CD4-positive, alpha-beta T cell (primary cell): ENCODE data around the gene KIF27. TPM values are rescaled to one million over a fixed set of nuclear protein-coding genes. Genes with fewer than 3 reads are reported as not detected.
"Not testable (repeated sequence)": the region's sequence is repeated elsewhere in the genome, so short reads cannot be mapped to it uniquely, and the experiment has no call there.

ENCODE experiments used
- ATAC-seq: fragments of 200-7000 bp; cut with Tn5 transposase; one replicate; pipeline ENCODE4 v1.10.0; 2022; ENCODE audit warnings: mild to moderate bottlenecking; ENCODE audit not compliant: poor library complexity
- CTCF ChIA-PET: fragments of 350-600 bp; sonication (Branson Sonifier 250); formaldehyde crosslinking; loops from one replicate; lab custom pipeline; 2021; ENCODE audit warnings: antibody characterized with exemption, inconsistent platforms; lab: Charles Lee
- POLR2A ChIA-PET: fragments of 350-600 bp; sonication (Branson Sonifier 250); formaldehyde crosslinking; loops from one replicate; lab custom pipeline; 2021; ENCODE audit warnings: antibody characterized with exemption, inconsistent platforms; lab: Charles Lee
- DNase-seq, 14 experiments: peaks; one replicate each; pipeline ENCODE4 v3.0.0-alpha.2; 2013 to 2020; ENCODE audit warnings: mixed read lengths in 2 of 14
- H3K27ac ChIP-seq, 2 donors: one replicate each; pipeline versions ENCODE4 v1.5.1 to v1.7.0; 2013; ENCODE audit warnings: low read length in 2 of 2, low read depth in 1 of 2, mild to moderate bottlenecking in 1 of 2
- H3K27me3 ChIP-seq, 2 experiments: 1 replicate in 1 of 2; 2 replicates in 1 of 2; pipeline versions ENCODE4 v1.6.1 to v1.7.0; 2013; ENCODE audit warnings: low read length in 2 of 2, control low read depth in 1 of 2, mild to moderate bottlenecking in 1 of 2, moderate library complexity in 1 of 2; ENCODE audit not compliant: insufficient read depth in 2 of 2, control insufficient read depth in 1 of 2
- H3K36me3 ChIP-seq: one replicate; pipeline ENCODE4 v1.6.1; 2013; ENCODE audit warnings: low read length, control low read depth; ENCODE audit not compliant: insufficient read depth
- H3K4me1 ChIP-seq: one replicate; pipeline ENCODE4 v1.6.1; 2013; ENCODE audit warnings: low read length, control low read depth; ENCODE audit not compliant: insufficient read depth
- H3K4me3 ChIP-seq: one replicate; pipeline ENCODE4 v1.5.1; 2013; ENCODE audit warnings: mild to moderate bottlenecking, low read length, moderate library complexity
- H3K9me3 ChIP-seq, 2 experiments: 1 replicate in 1 of 2; 2 replicates in 1 of 2; pipeline versions ENCODE4 v1.6.1 to v1.7.0; 2013; ENCODE audit warnings: low read length in 2 of 2, mild to moderate bottlenecking in 2 of 2, control low read depth in 1 of 2, moderate library complexity in 1 of 2; ENCODE audit not compliant: control insufficient read depth in 1 of 2, insufficient read depth in 1 of 2
- H3K27ac Mint-ChIP-seq: one replicate; pipeline ENCODE4 v1.8.0; 2020; ENCODE audit warnings: mixed read lengths
- H3K27me3 Mint-ChIP-seq: one replicate; pipeline ENCODE4 v1.8.0; 2021; ENCODE audit warnings: mixed read lengths
- H3K36me3 Mint-ChIP-seq: one replicate; pipeline ENCODE4 v1.8.0; 2021; ENCODE audit warnings: low read depth, mixed read lengths
- H3K4me1 Mint-ChIP-seq: one replicate; pipeline ENCODE4 v1.8.0; 2021; ENCODE audit warnings: low read depth, mixed read lengths
- H3K4me3 Mint-ChIP-seq: one replicate; pipeline ENCODE4 v1.8.0; 2020; ENCODE audit warnings: mild to moderate bottlenecking, mixed read lengths
- H3K9me3 Mint-ChIP-seq: one replicate; pipeline ENCODE4 v1.8.0; 2020; ENCODE audit warnings: mixed read lengths
- CTCF ChIP-seq: fragments of 200-600 bp; IDR thresholded peaks from one replicate; pipeline ENCODE4 v1.8.0; 2022; ENCODE audit warnings: antibody characterized with exemption, mild to moderate bottlenecking
- intact Hi-C, 2 experiments: fragments of 100-400 bp; cut with DNase I in 1 of 2; cut with micrococcal nuclease in 1 of 2; formaldehyde crosslinking; loops; one replicate each; pipeline versions ENCODE4 v1.15.1 to v1.9.0; 2023 to 2025; cut with DNase I, micrococcal nuclease
- total RNA-seq, 174 experiments: library from RNA in 2 of 174; stranded (reverse) in 2 of 174; gene quantifications; one replicate each; pipeline ENCODE4 v1.2.3 and lab custom pipeline; 2021 to 2026

KIF27 gene
- total RNA-seq, 2 experiments from 2014 or later = 3.6 to 5.1 TPM

GRCh38 chr9:83956086-83956435 is 34.8 kb upstream of the KIF27 start:
- Mint-ChIP-seq H3K27me3 (no peaks in the 10 kb centered on the region), H3K36me3 (peaks cover 21% of the 10 kb centered on the region), H3K9me3 (no peaks in the 10 kb centered on the region), H3K4me1 (peaks cover 23% of the 10 kb centered on the region), H3K27ac (peak overlapping the region; percentile 93), H3K4me3 (peak overlapping the region; percentile 98)
- CTCF ChIA-PET = no interaction called here
- H3K27ac ChIP-seq = peak overlapping the region; percentile 65 to 82
- no peaks in the 10 kb centered on the region for H3K27me3 ChIP-seq
- peaks cover 2% of the 10 kb centered on the region for H3K36me3 ChIP-seq
- peak overlapping the region; percentile 84 for H3K4me3 ChIP-seq
- H3K9me3 ChIP-seq = no peaks in the 10 kb centered on the region
- no peak for TF ChIP-seq CTCF
- intact Hi-C loops = loop anchor here (2.0 to 5.0 kb wide), 2 partner anchors 25 to 34 kb away; partner anchors contain the start of genes KIF27 (in 2 of the 2), HNRNPK (in 1 of the 2) and RMI1 (in 1 of the 2)
- H3K4me1 ChIP-seq = peaks cover 20% of the 10 kb centered on the region
- POLR2A ChIA-PET = interaction anchor here (0.6 to 3.0 kb wide), 5 partner anchors 9 to 333 kb away, joined by 3 to 59 read pairs (median 4); partner anchors contain the start of genes HNRNPK, IDNK, KIF27 and RMI1
- DNase-seq (peak in 10 of 14 experiments; percentile 9 to 63 (median 22)), ATAC-seq (peak; percentile 48)

DNA sequence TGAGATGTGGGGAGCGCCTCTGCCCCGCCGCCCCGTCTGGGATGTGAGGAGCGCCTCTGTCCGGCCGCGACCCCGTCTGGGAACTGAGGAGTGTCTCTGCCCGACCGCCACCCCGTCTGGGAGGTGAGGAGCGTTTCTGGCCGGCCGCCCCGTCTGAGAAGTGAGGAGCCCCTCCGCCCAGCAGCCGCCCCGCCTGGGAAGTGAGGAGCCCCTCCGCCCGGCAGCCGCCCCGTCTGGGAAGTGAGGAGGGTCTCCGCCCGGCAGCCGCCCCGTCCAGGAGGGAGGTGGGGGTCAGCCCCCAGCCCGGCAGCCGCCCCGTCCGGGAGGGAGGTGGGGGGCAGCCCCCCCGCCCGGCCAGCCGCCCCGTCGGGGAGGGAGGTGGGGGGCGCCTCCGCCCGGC is 26.9 kb upstream of the KIF27 start:
- H3K27ac Mint-ChIP-seq, H3K27ac ChIP-seq, H3K4me1 Mint-ChIP-seq, H3K4me3 Mint-ChIP-seq, H3K27me3 Mint-ChIP-seq, H3K4me3 ChIP-seq, intact Hi-C loops, H3K9me3 Mint-ChIP-seq, CTCF ChIA-PET, H3K4me1 ChIP-seq, H3K27me3 ChIP-seq, H3K9me3 ChIP-seq, DNase-seq, ATAC-seq: not testable (repeated sequence)
- H3K36me3 ChIP-seq = peaks cover 19% of the 10 kb centered on the region
- H3K36me3 Mint-ChIP-seq = peaks cover 28% of the 10 kb centered on the region
- POLR2A ChIA-PET = interaction anchor here (1.2 kb wide), 1 partner anchor 8 kb away, joined by 4 read pairs; a partner anchor contains a TSS

GRCh38 chr9:83940590-83941303 is 19.5 kb upstream of the KIF27 start:
- Histone ChIP-seq H3K9me3 (no peaks in the 10 kb centered on the region), H3K36me3 (peaks cover 32% of the 10 kb centered on the region), H3K4me1 (no peaks in the 10 kb centered on the region), H3K4me3 (no peak overlapping the region), H3K27ac (no peak overlapping the region), H3K27me3 (no peaks in the 10 kb centered on the region)
- intact Hi-C loops = no loop called here
- Mint-ChIP-seq H3K4me3 (no peak overlapping the region), H3K27me3 (no peaks in the 10 kb centered on the region), H3K27ac (no peak overlapping the region), H3K4me1 (no peaks in the 10 kb centered on the region), H3K9me3 (no peaks in the 10 kb centered on the region), H3K36me3 (peaks cover 66% of the 10 kb centered on the region)
- CTCF ChIA-PET = interaction anchor here (1.0 to 1.3 kb wide), 2 partner anchors 320 to 374 kb away, joined by 5 to 6 read pairs; no protein-coding TSS in a partner anchor
- ATAC-seq (no peak), DNase-seq (no peak)
- POLR2A ChIA-PET = no interaction called here
- no peak for TF ChIP-seq CTCF
